ENCODE results near the gene GNAO1.

The GNAO1 gene

GRCh38 chr16:56352351-56353053 lies 161.2 kb downstream of the GNAO1 start:
- no peak for DNase-seq

- no peak for DNase-seq
These were observed 162.0 kb downstream of the GNAO1 start for GRCh38 chr16:56353054-56353921.

- no peak for DNase-seq
These were observed 162.7 kb downstream of the GNAO1 start for GRCh38 chr16:56354016-56354415.

- DNase-seq, result no peak
These were observed 163.5 kb downstream of the GNAO1 start for GRCh38 chr16:56354746-56355145.

GRCh38 chr16:56355221-56355620 lies 163.9 kb downstream of the GNAO1 start:
- no peak for DNase-seq

- no peak for DNase-seq
These were observed 164.5 kb downstream of the GNAO1 start for GRCh38 chr16:56355786-56356275.

- DNase-seq, result peak; percentile 55
These were observed 165.3 kb downstream of the GNAO1 start for GRCh38 chr16:56356276-56357240.

- DNase-seq, result no peak
These were observed 166.0 kb downstream of the GNAO1 start for GRCh38 chr16:56357241-56357764.

- DNase-seq, result no peak
These were observed 166.6 kb downstream of the GNAO1 start for GRCh38 chr16:56357765-56358322.

- no peak for DNase-seq
These were observed 169.1 kb downstream of the GNAO1 start for GRCh38 chr16:56360117-56361008.

GRCh38 chr16:56362057-56362655 lies 170.9 kb downstream of the GNAO1 start:
- DNase-seq, result no peak

GRCh38 chr16:56362706-56363105 lies 171.4 kb downstream of the GNAO1 start:
- no peak for DNase-seq

- no peak for DNase-seq
These were observed 172.0 kb downstream of the GNAO1 start for GRCh38 chr16:56363181-56363716.

- no peak for DNase-seq
These were observed 172.7 kb downstream of the GNAO1 start for GRCh38 chr16:56363781-56364565.

GRCh38 chr16:56364865-56365264 lies 173.6 kb downstream of the GNAO1 start:
- DNase-seq, result no peak

- DNase-seq, result no peak
These were observed 174.3 kb downstream of the GNAO1 start for GRCh38 chr16:56365552-56365951.

- no peak for DNase-seq
These were observed 175.7 kb downstream of the GNAO1 start for GRCh38 chr16:56366945-56367344.

GRCh38 chr16:56367764-56368163 lies 176.5 kb downstream of the GNAO1 start:
- no peak for DNase-seq

- DNase-seq, result no peak
These were observed 177.3 kb downstream of the GNAO1 start for GRCh38 chr16:56368545-56368944.

GRCh38 chr16:56369202-56369601 lies 177.9 kb downstream of the GNAO1 start:
- DNase-seq, result no peak
